ENCODE measurements around the gene RPL18. TPM values are rescaled to one million over a fixed set of nuclear protein-coding genes. Genes with fewer than 3 reads are reported as not detected.

RPL18 gene
- total RNA-seq, 1 experiment from 2014 or later = 1,339 TPM

- no TSS peak for BruUV-seq (replicated peaks)
- CTCF ChIA-PET = interaction anchor here (0.6 kb wide), 1 partner anchor 1634 kb away, joined by 4 read pairs; no protein-coding TSS in a partner anchor
- intact Hi-C loops (cut with micrococcal nuclease; ENCODE audit: unreplicated experiment) = no loop called here
- no peak overlapping the region for H3K4me3 Mint-ChIP-seq (ENCODE audit: low read depth, unreplicated experiment)
- H3K4me1 Mint-ChIP-seq (ENCODE audit: low read depth, unreplicated experiment) = peaks cover 8% of the 10 kb centered on the region
- no peak for DNase-seq
- H3K27ac Mint-ChIP-seq (ENCODE audit: unreplicated experiment) = no peak overlapping the region
- no peaks in the 10 kb centered on the region for H3K27me3 Mint-ChIP-seq (ENCODE audit: unreplicated experiment)
- H3K9me3 Mint-ChIP-seq (ENCODE audit: low read depth, unreplicated experiment) = peaks cover under 1% of the 10 kb centered on the region
- H3K36me3 Mint-ChIP-seq (ENCODE audit: insufficient read depth, unreplicated experiment) = peaks cover 6% of the 10 kb centered on the region
- TF ChIP-seq CTCF (IDR thresholded peaks at IDR 0.05; ENCODE audit: unreplicated experiment) = no peak
Observed at GRCh38 chr19:48664476-48664875, 45.5 kb upstream of the RPL18 start.

DNA sequence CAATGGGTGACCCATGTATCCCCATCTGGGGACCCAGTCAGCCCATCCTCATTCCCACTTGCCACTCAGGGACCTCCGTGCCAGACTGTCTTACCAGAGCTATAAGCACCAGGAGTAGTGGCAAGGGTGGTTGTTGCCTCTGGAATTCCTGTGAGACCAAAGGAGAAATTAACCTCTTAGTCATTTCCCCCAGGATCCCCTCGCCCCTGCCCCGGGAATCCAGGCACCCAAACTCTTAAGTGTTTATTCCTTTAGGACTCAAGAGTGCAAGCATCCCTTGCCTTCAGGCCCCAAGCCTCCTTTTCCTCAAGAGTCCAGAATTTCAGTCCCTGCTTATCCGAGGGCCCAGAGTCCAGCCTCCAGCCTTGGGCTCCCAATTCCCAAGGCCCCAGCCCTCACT, 44.7 kb upstream of the RPL18 start:
- Mint-ChIP-seq H3K4me3 (ENCODE audit: low read depth, unreplicated experiment) (no peak overlapping the region), H3K9me3 (ENCODE audit: low read depth, unreplicated experiment) (no peaks in the 10 kb centered on the region), H3K36me3 (ENCODE audit: insufficient read depth, unreplicated experiment) (peaks cover 6% of the 10 kb centered on the region), H3K4me1 (ENCODE audit: low read depth, unreplicated experiment) (peaks cover 8% of the 10 kb centered on the region), H3K27me3 (ENCODE audit: unreplicated experiment) (no peaks in the 10 kb centered on the region), H3K27ac (ENCODE audit: unreplicated experiment) (no peak overlapping the region)
- DNase-seq = no peak
- no TSS peak for BruUV-seq (replicated peaks)
- TF ChIP-seq CTCF (IDR thresholded peaks at IDR 0.05; ENCODE audit: unreplicated experiment) = no peak
- CTCF ChIA-PET = no interaction called here
- intact Hi-C loops (cut with micrococcal nuclease; ENCODE audit: unreplicated experiment) = no loop called here

DNA sequence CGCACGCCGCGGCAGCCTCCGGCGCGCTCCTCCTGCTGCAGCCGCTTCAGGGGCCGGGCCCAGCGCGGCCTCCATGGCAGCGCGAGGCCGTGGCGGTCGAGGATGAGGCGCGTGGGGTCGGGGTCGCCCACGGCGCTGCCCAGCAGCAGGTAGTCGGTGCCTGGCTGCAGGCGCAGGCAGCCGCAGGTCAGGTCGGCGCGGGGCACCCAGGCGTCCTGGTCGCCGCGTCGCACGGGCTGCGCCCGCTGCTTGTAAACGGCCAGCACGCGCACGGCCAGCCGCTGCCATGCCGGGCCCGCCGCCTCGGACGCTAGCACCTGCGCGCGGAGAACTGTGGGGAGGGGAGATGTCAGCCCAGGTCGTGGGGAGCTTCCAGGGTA, 42.7 kb upstream of the RPL18 start:
- CTCF ChIA-PET = interaction anchor here (0.5 kb wide), 1 partner anchor 156 kb away, joined by 4 read pairs; no protein-coding TSS in a partner anchor
- Mint-ChIP-seq H3K27ac (ENCODE audit: unreplicated experiment) (no peak overlapping the region), H3K4me3 (ENCODE audit: low read depth, unreplicated experiment) (no peak overlapping the region), H3K9me3 (ENCODE audit: low read depth, unreplicated experiment) (no peaks in the 10 kb centered on the region), H3K36me3 (ENCODE audit: insufficient read depth, unreplicated experiment) (peaks cover 6% of the 10 kb centered on the region), H3K4me1 (ENCODE audit: low read depth, unreplicated experiment) (peaks cover 12% of the 10 kb centered on the region), H3K27me3 (ENCODE audit: unreplicated experiment) (no peaks in the 10 kb centered on the region)
- TF ChIP-seq CTCF (IDR thresholded peaks at IDR 0.05; ENCODE audit: unreplicated experiment) = no peak
- intact Hi-C loops (cut with micrococcal nuclease; ENCODE audit: unreplicated experiment) = no loop called here
- no peak for DNase-seq
- no TSS peak for BruUV-seq (replicated peaks)

DNA sequence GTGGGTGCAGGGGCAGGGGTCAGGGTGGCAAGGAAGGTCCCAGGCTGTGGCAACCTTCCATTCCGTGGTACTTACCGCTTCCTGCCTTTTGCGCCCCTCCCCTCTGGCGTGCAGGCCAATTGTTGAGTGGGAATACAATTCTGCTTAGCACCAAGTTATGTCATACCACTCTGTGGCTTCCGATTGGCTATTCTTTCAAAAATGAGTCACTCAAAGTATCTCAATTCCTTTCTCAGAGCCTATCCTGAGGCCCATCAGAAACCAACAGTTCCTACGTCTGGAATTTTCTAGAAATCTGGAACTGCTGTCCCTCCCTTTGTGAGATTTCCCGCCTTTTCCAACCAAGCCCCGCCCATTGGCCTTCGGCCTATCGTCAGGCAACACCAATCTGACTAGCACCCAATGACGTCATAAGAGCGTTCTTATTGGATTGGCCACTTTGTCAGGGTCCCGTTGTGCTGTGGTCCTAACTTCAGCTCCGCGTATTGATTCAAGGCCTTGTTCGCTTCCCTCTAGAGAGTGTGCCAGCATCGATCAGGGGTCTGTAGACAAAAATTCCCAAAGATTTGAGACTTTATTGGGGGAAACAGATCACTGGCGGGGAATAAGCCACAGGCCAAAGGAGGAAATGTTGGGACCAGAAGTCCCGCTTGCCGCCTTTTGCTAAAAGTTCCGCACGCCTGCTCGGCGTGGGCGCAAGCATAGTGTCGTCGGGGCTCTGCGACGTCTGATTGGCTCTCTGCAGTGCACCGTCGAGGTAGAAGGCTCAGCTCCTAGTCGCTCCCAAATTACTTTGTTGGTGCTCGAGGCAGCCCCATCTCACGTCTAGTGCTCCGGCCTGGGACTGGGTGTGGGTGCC, 42.1 kb upstream of the RPL18 start:
- Mint-ChIP-seq H3K36me3 (ENCODE audit: insufficient read depth, unreplicated experiment) (peaks cover 6% of the 10 kb centered on the region), H3K9me3 (ENCODE audit: low read depth, unreplicated experiment) (no peaks in the 10 kb centered on the region), H3K4me1 (ENCODE audit: low read depth, unreplicated experiment) (peaks cover 17% of the 10 kb centered on the region), H3K4me3 (ENCODE audit: low read depth, unreplicated experiment) (no peak overlapping the region), H3K27ac (ENCODE audit: unreplicated experiment) (peak overlapping the region; percentile 76), H3K27me3 (ENCODE audit: unreplicated experiment) (no peaks in the 10 kb centered on the region)
- peak; percentile 82 for DNase-seq
- intact Hi-C loops (cut with micrococcal nuclease; ENCODE audit: unreplicated experiment) = no loop called here
- CTCF ChIA-PET = interaction anchor here (0.5 kb wide), 1 partner anchor 156 kb away, joined by 4 read pairs; no protein-coding TSS in a partner anchor
- TF ChIP-seq CTCF (IDR thresholded peaks at IDR 0.05; ENCODE audit: unreplicated experiment) = no peak
- no TSS peak for BruUV-seq (replicated peaks)

All from Calu3 (cell line).